GM19193 (cell line): Measurements from ENCODE around the gene WSB1.

ENCODE experiments used
- POLR2A ChIP-seq: IDR thresholded peaks from 4 replicates; pipeline ENCODE4 v1.6.1; 2011; ENCODE audit not compliant: insufficient read depth, insufficient read length; ENCODE audit errors: extremely low read depth

Gene WSB1

GRCh38 chr17:27353033-27353460 is 59.1 kb downstream of the WSB1 start:
- TF ChIP-seq POLR2A, result no peak

DNA sequence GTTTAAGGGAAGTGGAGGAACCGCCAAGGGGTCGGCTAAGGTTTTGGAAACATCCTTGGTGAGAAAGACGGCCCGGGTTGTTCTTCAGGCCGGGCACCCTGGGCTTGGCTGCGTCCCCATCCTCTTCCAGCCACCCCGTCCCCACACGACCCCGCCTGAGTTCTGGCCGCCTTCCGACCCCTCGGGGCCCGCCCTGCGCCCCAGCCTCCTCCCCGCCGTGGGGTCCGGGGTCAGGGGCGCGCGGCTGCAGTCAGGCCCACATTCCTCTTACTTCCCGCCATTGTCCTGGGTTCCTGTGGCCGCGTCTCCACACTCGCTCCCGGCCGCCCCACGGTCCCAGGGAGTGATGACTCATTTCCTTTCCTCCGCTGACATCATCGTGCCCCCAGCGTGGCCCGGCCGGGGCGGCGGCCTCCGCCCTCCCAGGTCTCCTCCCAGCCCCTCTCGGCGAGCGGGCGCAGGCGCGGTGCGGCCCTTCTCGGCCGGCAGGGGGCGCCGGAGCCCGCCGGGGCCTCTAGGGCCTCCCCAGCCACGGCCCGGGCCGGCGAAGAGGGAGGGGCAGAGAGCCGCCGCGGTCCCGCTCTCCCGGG is 59.6 kb downstream of the WSB1 start:
- TF ChIP-seq POLR2A, result peak; percentile 57

GRCh38 chr17:27354051-27354490 is 60.2 kb downstream of the WSB1 start:
- TF ChIP-seq POLR2A, result no peak

DNA sequence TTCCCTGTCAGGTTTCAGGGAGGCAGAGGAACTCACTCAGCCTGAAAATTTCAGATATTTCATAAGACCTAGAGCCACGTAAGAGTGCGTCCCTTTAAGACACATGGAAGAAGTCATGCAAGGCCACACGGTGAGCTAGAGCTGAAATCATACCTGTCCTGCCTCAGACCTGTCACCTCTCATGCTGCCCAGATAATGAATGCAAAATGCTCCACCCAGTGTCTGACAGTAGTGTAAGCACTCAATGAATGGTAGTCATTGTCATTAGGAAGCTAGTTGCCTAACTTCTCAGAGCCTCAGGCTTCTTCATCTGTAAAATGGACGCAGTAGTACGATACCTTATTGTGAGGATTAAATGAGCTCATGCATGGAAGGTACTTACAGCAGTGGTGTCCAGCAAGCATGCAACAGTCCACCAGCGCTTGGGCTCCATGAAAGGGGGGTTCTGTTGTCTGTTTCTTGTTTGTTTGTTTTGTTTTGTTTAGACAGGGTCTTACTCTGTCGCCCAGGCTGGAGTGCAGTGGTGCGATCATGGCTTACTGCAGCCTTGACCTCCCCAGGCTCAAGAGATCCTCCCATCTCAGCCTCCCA is 60.7 kb downstream of the WSB1 start:
- no peak for TF ChIP-seq POLR2A

- TF ChIP-seq POLR2A, result no peak
Measured at GRCh38 chr17:27355419-27355818, 61.5 kb downstream of the WSB1 start.

DNA sequence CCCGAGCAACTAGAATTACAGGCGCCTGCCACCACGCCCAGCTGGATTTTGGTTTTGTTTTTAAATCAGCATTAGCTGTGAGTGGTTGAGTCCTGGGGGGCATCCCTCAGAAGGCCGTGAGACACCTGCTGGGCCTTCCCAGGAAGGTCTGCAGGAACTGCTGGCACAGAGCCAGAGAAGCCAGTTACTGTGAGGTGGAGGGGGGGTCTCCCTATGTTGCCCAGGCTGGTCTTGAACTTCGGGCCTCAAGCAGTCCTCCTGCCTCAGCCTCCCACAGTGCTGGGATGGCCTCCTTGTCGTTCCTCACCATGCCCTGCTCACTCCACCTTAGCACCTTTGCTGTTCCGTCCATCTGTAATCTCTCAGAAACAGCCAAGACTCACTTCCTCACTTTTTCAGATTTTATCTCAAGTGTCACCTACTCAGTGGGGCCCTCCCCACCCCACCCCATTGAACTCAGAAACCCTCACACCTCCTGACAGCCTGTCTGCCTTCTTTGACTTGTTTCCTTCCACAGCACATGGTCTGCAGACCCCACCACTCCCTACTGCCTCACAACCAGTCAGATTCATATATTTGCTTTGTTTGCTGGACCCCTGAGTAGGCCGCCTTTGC is 62.3 kb downstream of the WSB1 start:
- no peak for TF ChIP-seq POLR2A

GRCh38 chr17:27357236-27357635 is 63.3 kb downstream of the WSB1 start:
- TF ChIP-seq POLR2A, result no peak

DNA sequence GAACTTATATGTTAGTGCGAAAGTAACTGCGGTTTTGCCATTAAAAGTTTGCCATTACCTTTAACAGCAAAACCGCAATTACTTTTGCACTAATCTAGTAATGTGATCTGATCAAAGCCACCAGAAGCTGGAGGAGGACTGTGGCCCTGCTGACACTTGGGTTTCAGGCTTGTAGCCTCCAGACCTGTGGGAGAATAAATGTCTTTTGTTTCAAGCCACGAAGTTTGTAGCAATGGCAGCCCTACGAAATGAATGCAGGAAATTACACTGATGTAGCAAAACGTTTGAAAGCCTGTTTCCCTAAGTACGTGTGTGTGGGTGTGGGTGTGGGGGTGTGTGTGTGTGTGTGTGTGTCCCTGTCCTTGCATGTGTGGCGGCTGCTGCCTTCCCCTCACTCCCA is 66.6 kb downstream of the WSB1 start:
- no peak for TF ChIP-seq POLR2A

DNA sequence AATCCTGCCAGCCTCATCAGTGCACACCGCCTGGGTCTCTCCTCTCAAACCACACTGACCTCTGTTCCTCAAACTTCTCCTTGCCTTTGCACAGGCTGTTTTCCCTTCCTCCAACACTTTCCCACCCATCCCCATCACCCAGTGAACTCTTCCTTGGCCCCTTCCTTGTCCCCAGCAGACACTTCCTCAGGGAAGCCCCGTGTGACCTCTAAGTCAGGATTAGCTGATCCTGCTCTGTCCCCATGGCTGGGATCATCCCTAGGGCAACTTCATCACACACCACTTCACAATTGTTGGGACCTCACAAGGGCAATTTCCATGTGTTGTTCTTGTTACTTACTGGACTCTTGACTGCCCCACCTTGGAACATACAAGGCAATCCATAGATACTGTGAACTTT is 67.8 kb downstream of the WSB1 start:
- no peak for TF ChIP-seq POLR2A

DNA sequence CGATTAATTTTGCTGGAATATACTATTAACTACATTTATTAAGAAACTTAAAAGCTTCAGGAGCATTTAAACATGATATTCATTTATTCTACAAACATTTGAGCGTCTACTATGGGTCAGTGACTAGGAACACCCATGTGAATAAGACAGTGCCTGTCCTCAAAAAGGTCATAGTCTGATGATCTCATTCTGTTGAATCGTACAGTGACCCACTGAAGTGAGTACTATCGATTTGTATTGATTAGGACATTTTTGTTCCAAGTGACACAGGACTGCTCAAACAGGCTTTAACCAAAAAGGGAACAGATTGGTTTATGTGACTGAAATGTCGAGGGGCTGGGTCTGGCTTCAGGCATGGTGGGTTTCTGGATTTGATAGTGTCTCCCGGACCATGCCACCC is 68.6 kb downstream of the WSB1 start:
- TF ChIP-seq POLR2A, result no peak

- TF ChIP-seq POLR2A, result no peak
Measured at GRCh38 chr17:27362909-27363308, 69.0 kb downstream of the WSB1 start.

- TF ChIP-seq POLR2A, result no peak
Measured at GRCh38 chr17:27363326-27363725, 69.4 kb downstream of the WSB1 start.
